HCT116 (cell line): ENCODE measurements around the gene ESPN. TPM values are rescaled to one million over a fixed set of nuclear protein-coding genes. Genes with fewer than 3 reads are reported as not detected.

Source experiments
- ATAC-seq: fragments of 200-7000 bp; cut with Tn5 transposase; 2 replicates; pipeline ENCODE4 v1.9.1; 2020; ENCODE audit warnings: mild to moderate bottlenecking, moderate library complexity
- BruUV-seq: library from RNA; stranded (reverse); fragments of 400-500 nt; replicated peaks from 2 replicates; lab custom pipeline; 2021; lab: Mats Ljungman, UMichigan
- CTCF ChIA-PET: fragments of 300-600 bp; sonication (Branson Sonifier 250); formaldehyde crosslinking; loops from one replicate; lab custom pipeline; 2021; ENCODE audit warnings: antibody characterized with exemption; lab: Charles Lee
- POLR2A ChIA-PET: fragments of 300-600, 350-600 bp; sonication (Branson Sonifier 250); formaldehyde crosslinking; loops from one replicate; lab custom pipeline; 2021; ENCODE audit warnings: antibody characterized with exemption; lab: Charles Lee
- RAD21 ChIA-PET, 2 experiments: fragments of 300-600 bp; sonication (Branson Sonifier 250); formaldehyde crosslinking; loops; one replicate each; lab custom pipeline; 2023; ENCODE audit warnings: low total read pairs in 2 of 2; ENCODE audit not compliant: uncharacterized antibody in 2 of 2, unreplicated experiment in 2 of 2, low non-redundant PET in 1 of 2; lab: Charles Lee
- DNase-seq: peaks from one replicate; pipeline ENCODE4 v3.0.0-alpha.2; 2010; ENCODE audit warnings: low read depth, low spot score
- H2AFZ ChIP-seq: fragments of 200-600 bp; shearing (Covaris generic), sonication (generic); 2 replicates; pipeline ENCODE4 v1.6.1; 2017; ENCODE audit warnings: low read depth, mixed run types, mixed read lengths, antibody characterized with exemption, low read length; ENCODE audit not compliant: poor library complexity, severe bottlenecking
- H3K27ac ChIP-seq: 2 replicates; pipeline ENCODE4 v1.5.1; 2012; ENCODE audit warnings: low read depth, low read length
- H3K27me3 ChIP-seq: fragments of 200-600 bp; sonication (generic); 2 replicates; pipeline ENCODE4 v1.6.1; 2016; ENCODE audit warnings: mixed run types, low read length, mixed read lengths; ENCODE audit not compliant: insufficient read depth
- H3K36me3 ChIP-seq, 2 experiments: fragments of 200-500 bp in 1 of 2; fragments of 200-600 bp in 1 of 2; sonication (Bioruptor generic) in 1 of 2; sonication (generic) in 1 of 2; 2 replicates each; pipeline versions ENCODE4 v1.5.1 to v1.6.1; 2014 to 2016; ENCODE audit warnings: low read length in 2 of 2, inconsistent platforms in 1 of 2, mixed read lengths in 1 of 2, mixed run types in 1 of 2; ENCODE audit not compliant: insufficient read depth in 2 of 2, control insufficient read depth in 1 of 2
- H3K4me1 ChIP-seq, 2 experiments: fragments of 200-600 bp in 1 of 2; sonication (generic) in 1 of 2; 2 replicates each; pipeline versions ENCODE4 v1.5.1 to v1.6.1; 2012 to 2017; ENCODE audit warnings: low read length in 2 of 2, inconsistent platforms in 1 of 2, mild to moderate bottlenecking in 1 of 2, mixed read lengths in 1 of 2, mixed run types in 1 of 2, moderate library complexity in 1 of 2; ENCODE audit not compliant: insufficient read depth in 2 of 2, control insufficient read depth in 1 of 2
- H3K4me2 ChIP-seq: fragments of 200-600 bp; sonication (generic); 2 replicates; pipeline ENCODE4 v1.6.1; 2017; ENCODE audit warnings: mixed run types, low read length, mixed read lengths
- H3K4me3 ChIP-seq, 2 experiments: fragments of 200-600 bp in 1 of 2; sonication (generic) in 1 of 2; replicated peaks in 1 of 2; 2 replicates each; pipeline ENCODE4 v1.5.1; 2011 to 2016; ENCODE audit warnings: low read length in 2 of 2, control low read depth in 1 of 2, low read depth in 1 of 2, mild to moderate bottlenecking in 1 of 2, mixed read lengths in 1 of 2, mixed run types in 1 of 2
- H3K79me2 ChIP-seq: fragments of 200-600 bp; sonication (generic); 2 replicates; pipeline ENCODE4 v1.6.1; 2017; ENCODE audit warnings: mild to moderate bottlenecking, mixed run types, low read length, moderate library complexity, mixed read lengths; ENCODE audit not compliant: insufficient read depth
- H3K9ac ChIP-seq: fragments of 200-600 bp; sonication (generic); 2 replicates; pipeline ENCODE4 v1.6.1; 2016; ENCODE audit warnings: low read length, mixed read lengths
- H3K9me2 ChIP-seq: fragments of 200-600 bp; sonication (generic), shearing (Covaris generic); 2 replicates; pipeline ENCODE4 v1.6.1; 2017; ENCODE audit warnings: mixed run types, mild to moderate bottlenecking, moderate library complexity; ENCODE audit not compliant: insufficient read depth
- H3K9me3 ChIP-seq, 2 experiments: fragments of 200-500 bp in 1 of 2; fragments of 200-600 bp in 1 of 2; sonication (Bioruptor generic) in 1 of 2; sonication (generic) in 1 of 2; 2 replicates each; pipeline ENCODE4 v1.6.1; 2014 to 2017; ENCODE audit warnings: low read length in 2 of 2, mixed read lengths in 2 of 2, inconsistent platforms in 1 of 2, low read depth in 1 of 2, mild to moderate bottlenecking in 1 of 2, mixed run types in 1 of 2, moderate library complexity in 1 of 2; ENCODE audit not compliant: control insufficient read depth in 1 of 2, insufficient read depth in 1 of 2
- H4K20me1 ChIP-seq: fragments of 200-600 bp; sonication (generic), shearing (Covaris generic); 2 replicates; pipeline ENCODE4 v1.6.1; 2017; ENCODE audit warnings: mixed run types, mild to moderate bottlenecking, moderate library complexity; ENCODE audit not compliant: insufficient read depth
- EGR1 ChIP-seq: IDR thresholded peaks from 2 replicates; pipeline ENCODE4 v1.6.1; 2012; ENCODE audit warnings: low read depth
- ELF1 ChIP-seq: IDR thresholded peaks from 2 replicates; pipeline ENCODE4 v1.6.1; 2012; ENCODE audit warnings: low read depth, borderline replicate concordance
- EZH2 ChIP-seq: fragments of 200-600 bp; sonication (generic); IDR thresholded peaks from 2 replicates; pipeline ENCODE4 v1.6.1; 2017; ENCODE audit warnings: antibody characterized with exemption, mixed run types
- EZH2phosphoT487 ChIP-seq: fragments of 200-600 bp; IDR thresholded peaks from 2 replicates; pipeline ENCODE4 v1.6.1; 2018; ENCODE audit warnings: antibody characterized with exemption, borderline replicate concordance
- FOSL1 ChIP-seq: IDR thresholded peaks from 2 replicates; pipeline ENCODE4 v1.6.1; 2012; ENCODE audit warnings: low read depth
- JUND ChIP-seq: IDR thresholded peaks from 2 replicates; pipeline ENCODE4 v1.6.1; 2012
- POLR2AphosphoS5 ChIP-seq: IDR thresholded peaks from 2 replicates; pipeline ENCODE4 v1.6.1; 2011; ENCODE audit warnings: mild to moderate bottlenecking, low read depth, low read length, moderate library complexity
- RAD21 ChIP-seq: IDR thresholded peaks from 2 replicates; pipeline ENCODE4 v1.6.1; 2012; ENCODE audit warnings: low read depth, mild to moderate bottlenecking
- SIN3A ChIP-seq: IDR thresholded peaks from 2 replicates; pipeline ENCODE4 v1.6.1; 2012; ENCODE audit warnings: low read depth
- TCF7L2 ChIP-seq: IDR thresholded peaks from 2 replicates; pipeline ENCODE4 v1.7.0; 2011; ENCODE audit warnings: borderline replicate concordance, inconsistent platforms; ENCODE audit not compliant: insufficient read depth, insufficient read length; ENCODE audit errors: extremely low read depth
- YY1 ChIP-seq: IDR thresholded peaks from 2 replicates; pipeline ENCODE4 v1.6.1; 2011; ENCODE audit warnings: low read length, low read depth, moderate library complexity, mild to moderate bottlenecking; ENCODE audit not compliant: insufficient replicate concordance; ENCODE audit errors: extremely low read depth
- ZFX ChIP-seq: fragments of 450-650 bp; IDR thresholded peaks from 2 replicates; pipeline ENCODE4 v1.6.1; 2017
- ZNF274 ChIP-seq: fragments of 200-500 bp; sonication (Bioruptor generic); IDR thresholded peaks from 2 replicates; pipeline ENCODE4 v1.6.1; 2014; ENCODE audit warnings: mild to moderate bottlenecking, low read depth, low read length, inconsistent platforms
- intact Hi-C: fragments of 100-400 bp; cut with micrococcal nuclease; formaldehyde crosslinking; loops from 2 replicates; pipeline ENCODE4 v1.10.0; 2022
- total RNA-seq: library from RNA; stranded (reverse); gene quantifications from one replicate; pipeline ENCODE4 v1.2.1, GENCODE V29; 2021; ENCODE audit not compliant: unreplicated experiment
- TF ChIP-seq, protein P1 (sequence below): IDR thresholded peaks from 2 replicates; pipeline ENCODE4 v1.6.1; 2012; ENCODE audit warnings: low read depth
- TF ChIP-seq, protein P2 (sequence below): IDR thresholded peaks from 2 replicates; pipeline ENCODE4 v1.6.1; 2012
- TF ChIP-seq, protein P3 (sequence below): IDR thresholded peaks from 2 replicates; pipeline ENCODE4 v1.6.1; 2011; ENCODE audit warnings: mild to moderate bottlenecking, low read length, moderate library complexity; ENCODE audit not compliant: insufficient replicate concordance; ENCODE audit errors: extremely low read depth
- TF ChIP-seq, protein P4 (sequence below): IDR thresholded peaks from 2 replicates; pipeline ENCODE4 v1.6.1; 2012
- TF ChIP-seq, protein P5 (sequence below), 3 experiments: fragments of 200-600 bp in 1 of 3; sonication (generic) in 1 of 3; IDR thresholded peaks in 2 of 3; conservative IDR thresholded peaks in 1 of 3; 2 replicates each; pipeline ENCODE4 v1.5.1; 2012 to 2017; ENCODE audit warnings: low read depth in 2 of 3, low read length in 2 of 3, antibody characterized with exemption in 1 of 3, borderline replicate concordance in 1 of 3, control low read depth in 1 of 3, mild to moderate bottlenecking in 1 of 3, mixed read lengths in 1 of 3, mixed run types in 1 of 3, moderate library complexity in 1 of 3; ENCODE audit not compliant: insufficient read depth in 1 of 3

The ESPN gene
- total RNA-seq, 1 experiment from 2014 or later = 114 TPM

DNA sequence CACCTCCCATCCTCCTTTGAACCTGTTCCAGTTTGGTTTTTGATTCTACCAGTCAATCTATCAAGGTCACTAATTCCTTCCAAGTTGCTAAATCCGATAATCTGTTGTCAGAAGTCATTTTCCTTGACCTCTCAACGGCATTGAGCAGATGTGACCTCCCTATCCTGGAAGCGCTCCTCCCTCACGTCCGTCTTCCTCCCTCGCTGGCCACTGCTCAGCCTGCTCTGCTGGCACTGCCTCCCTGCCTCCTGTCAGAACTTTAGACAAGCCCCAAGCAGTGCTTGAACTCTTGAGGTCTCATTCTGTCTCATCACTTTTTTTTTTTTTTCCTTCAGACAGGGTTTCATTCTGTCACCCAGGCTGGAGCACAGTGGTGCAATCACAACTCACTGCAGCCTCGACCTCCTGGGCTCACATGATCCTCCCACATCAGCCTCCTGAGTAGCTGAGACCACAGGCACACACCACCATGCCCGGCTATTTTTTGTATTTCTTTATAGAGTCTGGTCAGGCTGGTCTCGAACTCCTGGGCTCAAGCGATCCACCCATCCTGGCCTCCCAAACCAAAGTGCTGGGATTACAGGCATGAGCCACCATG lies 26.6 kb upstream of the ESPN start:
- H3K4me1 ChIP-seq = peaks cover 5 to 13% of the 10 kb centered on the region in 2 experiments
- no peak overlapping the region for H3K9ac ChIP-seq
- DNase-seq (no peak), ATAC-seq (no peak)
- H3K27me3 ChIP-seq = no peaks in the 10 kb centered on the region
- intact Hi-C loops = loop anchor here (2.0 kb wide), 1 partner anchor 49 kb away; no protein-coding TSS in a partner anchor
- H3K4me3 ChIP-seq = no peak overlapping the region
- H3K36me3 ChIP-seq = no peaks in the 10 kb centered on the region
- ChIA-PET POLR2A (no interaction called here), CTCF (interaction anchor here (1.1 kb wide), 1 partner anchor 11 kb away, joined by 3 read pairs; no protein-coding TSS in a partner anchor), RAD21 (no interaction called here)
- H2AFZ ChIP-seq = no peak overlapping the region
- no peak overlapping the region for H3K27ac ChIP-seq
- no peaks in the 10 kb centered on the region for H4K20me1 ChIP-seq
- BruUV-seq = no TSS peak
- no peaks in the 10 kb centered on the region for H3K79me2 ChIP-seq
- no peaks in the 10 kb centered on the region for H3K9me2 ChIP-seq
- no peaks in the 10 kb centered on the region for H3K9me3 ChIP-seq
- TF ChIP-seq ZFX = no peak
- no peak for TF ChIP-seq ZNF274
- TF ChIP-seq, protein P1, sequence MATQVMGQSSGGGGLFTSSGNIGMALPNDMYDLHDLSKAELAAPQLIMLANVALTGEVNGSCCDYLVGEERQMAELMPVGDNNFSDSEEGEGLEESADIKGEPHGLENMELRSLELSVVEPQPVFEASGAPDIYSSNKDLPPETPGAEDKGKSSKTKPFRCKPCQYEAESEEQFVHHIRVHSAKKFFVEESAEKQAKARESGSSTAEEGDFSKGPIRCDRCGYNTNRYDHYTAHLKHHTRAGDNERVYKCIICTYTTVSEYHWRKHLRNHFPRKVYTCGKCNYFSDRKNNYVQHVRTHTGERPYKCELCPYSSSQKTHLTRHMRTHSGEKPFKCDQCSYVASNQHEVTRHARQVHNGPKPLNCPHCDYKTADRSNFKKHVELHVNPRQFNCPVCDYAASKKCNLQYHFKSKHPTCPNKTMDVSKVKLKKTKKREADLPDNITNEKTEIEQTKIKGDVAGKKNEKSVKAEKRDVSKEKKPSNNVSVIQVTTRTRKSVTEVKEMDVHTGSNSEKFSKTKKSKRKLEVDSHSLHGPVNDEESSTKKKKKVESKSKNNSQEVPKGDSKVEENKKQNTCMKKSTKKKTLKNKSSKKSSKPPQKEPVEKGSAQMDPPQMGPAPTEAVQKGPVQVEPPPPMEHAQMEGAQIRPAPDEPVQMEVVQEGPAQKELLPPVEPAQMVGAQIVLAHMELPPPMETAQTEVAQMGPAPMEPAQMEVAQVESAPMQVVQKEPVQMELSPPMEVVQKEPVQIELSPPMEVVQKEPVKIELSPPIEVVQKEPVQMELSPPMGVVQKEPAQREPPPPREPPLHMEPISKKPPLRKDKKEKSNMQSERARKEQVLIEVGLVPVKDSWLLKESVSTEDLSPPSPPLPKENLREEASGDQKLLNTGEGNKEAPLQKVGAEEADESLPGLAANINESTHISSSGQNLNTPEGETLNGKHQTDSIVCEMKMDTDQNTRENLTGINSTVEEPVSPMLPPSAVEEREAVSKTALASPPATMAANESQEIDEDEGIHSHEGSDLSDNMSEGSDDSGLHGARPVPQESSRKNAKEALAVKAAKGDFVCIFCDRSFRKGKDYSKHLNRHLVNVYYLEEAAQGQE = no peak
- no peak for TF ChIP-seq EZH2
- TF ChIP-seq FOSL1 = no peak
- TF ChIP-seq, protein P2, sequence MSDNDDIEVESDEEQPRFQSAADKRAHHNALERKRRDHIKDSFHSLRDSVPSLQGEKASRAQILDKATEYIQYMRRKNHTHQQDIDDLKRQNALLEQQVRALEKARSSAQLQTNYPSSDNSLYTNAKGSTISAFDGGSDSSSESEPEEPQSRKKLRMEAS = no peak
- TF ChIP-seq POLR2AphosphoS5 = no peak
- TF ChIP-seq YY1 = no peak
- TF ChIP-seq, protein P3, sequence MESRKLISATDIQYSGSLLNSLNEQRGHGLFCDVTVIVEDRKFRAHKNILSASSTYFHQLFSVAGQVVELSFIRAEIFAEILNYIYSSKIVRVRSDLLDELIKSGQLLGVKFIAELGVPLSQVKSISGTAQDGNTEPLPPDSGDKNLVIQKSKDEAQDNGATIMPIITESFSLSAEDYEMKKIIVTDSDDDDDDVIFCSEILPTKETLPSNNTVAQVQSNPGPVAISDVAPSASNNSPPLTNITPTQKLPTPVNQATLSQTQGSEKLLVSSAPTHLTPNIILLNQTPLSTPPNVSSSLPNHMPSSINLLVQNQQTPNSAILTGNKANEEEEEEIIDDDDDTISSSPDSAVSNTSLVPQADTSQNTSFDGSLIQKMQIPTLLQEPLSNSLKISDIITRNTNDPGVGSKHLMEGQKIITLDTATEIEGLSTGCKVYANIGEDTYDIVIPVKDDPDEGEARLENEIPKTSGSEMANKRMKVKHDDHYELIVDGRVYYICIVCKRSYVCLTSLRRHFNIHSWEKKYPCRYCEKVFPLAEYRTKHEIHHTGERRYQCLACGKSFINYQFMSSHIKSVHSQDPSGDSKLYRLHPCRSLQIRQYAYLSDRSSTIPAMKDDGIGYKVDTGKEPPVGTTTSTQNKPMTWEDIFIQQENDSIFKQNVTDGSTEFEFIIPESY = no peak
- TF ChIP-seq, protein P4, sequence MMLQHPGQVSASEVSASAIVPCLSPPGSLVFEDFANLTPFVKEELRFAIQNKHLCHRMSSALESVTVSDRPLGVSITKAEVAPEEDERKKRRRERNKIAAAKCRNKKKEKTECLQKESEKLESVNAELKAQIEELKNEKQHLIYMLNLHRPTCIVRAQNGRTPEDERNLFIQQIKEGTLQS = no peak
- TF ChIP-seq JUND = no peak
- no peak for TF ChIP-seq EGR1
- TF ChIP-seq TCF7L2 = no peak
- TF ChIP-seq, protein P5, sequence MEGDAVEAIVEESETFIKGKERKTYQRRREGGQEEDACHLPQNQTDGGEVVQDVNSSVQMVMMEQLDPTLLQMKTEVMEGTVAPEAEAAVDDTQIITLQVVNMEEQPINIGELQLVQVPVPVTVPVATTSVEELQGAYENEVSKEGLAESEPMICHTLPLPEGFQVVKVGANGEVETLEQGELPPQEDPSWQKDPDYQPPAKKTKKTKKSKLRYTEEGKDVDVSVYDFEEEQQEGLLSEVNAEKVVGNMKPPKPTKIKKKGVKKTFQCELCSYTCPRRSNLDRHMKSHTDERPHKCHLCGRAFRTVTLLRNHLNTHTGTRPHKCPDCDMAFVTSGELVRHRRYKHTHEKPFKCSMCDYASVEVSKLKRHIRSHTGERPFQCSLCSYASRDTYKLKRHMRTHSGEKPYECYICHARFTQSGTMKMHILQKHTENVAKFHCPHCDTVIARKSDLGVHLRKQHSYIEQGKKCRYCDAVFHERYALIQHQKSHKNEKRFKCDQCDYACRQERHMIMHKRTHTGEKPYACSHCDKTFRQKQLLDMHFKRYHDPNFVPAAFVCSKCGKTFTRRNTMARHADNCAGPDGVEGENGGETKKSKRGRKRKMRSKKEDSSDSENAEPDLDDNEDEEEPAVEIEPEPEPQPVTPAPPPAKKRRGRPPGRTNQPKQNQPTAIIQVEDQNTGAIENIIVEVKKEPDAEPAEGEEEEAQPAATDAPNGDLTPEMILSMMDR (IDR thresholded peaks at IDR 0.05 in 2 of 3, conservative IDR thresholded peaks at IDR 0.05 in 1 of 3; ENCODE audit: borderline replicate concordance in 1 of 3, insufficient read depth in 1 of 3, low read depth in 2 of 3, low read length in 2 of 3) = no peak
- no peak for TF ChIP-seq ELF1
- no peak for TF ChIP-seq RAD21
- no peak for TF ChIP-seq EZH2phosphoT487
- no peak for TF ChIP-seq SIN3A
- no peak overlapping the region for H3K4me2 ChIP-seq
